ENCODE measurements around the gene TMEM213. TPM values are rescaled to one million over a fixed set of nuclear protein-coding genes. Genes with fewer than 3 reads are reported as not detected.

TMEM213 gene, protein sequence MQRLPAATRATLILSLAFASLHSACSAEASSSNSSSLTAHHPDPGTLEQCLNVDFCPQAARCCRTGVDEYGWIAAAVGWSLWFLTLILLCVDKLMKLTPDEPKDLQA
- total RNA-seq (2014; rRNA removed; shearing (Covaris generic); ENCODE audit: low replicate concordance) = not detected in 2 replicates

DNA sequence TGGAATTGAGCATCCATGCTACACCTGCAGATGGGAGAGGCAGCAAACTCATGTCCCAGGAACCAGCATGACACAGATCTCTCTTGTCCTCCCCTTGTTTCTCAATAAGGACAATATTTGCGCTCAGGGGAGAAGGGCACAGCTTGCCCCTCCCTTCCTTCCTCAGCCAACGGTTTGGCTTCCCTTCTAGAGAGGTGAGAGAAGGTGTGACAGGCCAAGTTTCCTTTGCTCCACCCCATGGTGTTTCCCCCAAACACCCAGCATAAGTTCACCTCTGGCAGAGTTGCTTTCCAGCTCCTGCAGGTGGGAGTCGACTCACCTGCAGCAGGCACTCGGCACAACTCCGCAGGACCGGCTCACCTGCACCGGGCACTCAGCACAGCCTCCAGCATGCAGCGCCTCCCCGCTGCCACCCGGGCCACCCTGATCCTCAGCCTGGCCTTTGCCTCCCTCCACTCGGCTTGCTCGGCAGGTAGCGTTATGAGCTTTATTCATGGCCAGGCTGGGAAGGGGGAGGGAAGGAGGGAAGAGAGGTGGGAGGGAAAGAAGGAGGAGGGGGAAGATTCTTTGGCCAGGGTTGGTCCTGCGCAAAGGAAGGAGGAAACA is at the start of gene TMEM213, which contains the start of gene ATP6V0A4:
TMEM213 (plus strand) TSS at position 280 of the 606 bp plus-strand sequence; CDS start at position 391, 111 bp downstream.
ATP6V0A4 (minus strand) TSS at position 482 of the 606 bp plus-strand sequence. CDS start 26,949 bp downstream, outside the sequence.
- DNase-seq (ENCODE audit: low read depth) = no peak
- in situ Hi-C loops (cut with HindIII; ENCODE audit: low pct_unique_long_range_greater_than_20kb, low sequenced_read_pairs) = no loop called here

DNA sequence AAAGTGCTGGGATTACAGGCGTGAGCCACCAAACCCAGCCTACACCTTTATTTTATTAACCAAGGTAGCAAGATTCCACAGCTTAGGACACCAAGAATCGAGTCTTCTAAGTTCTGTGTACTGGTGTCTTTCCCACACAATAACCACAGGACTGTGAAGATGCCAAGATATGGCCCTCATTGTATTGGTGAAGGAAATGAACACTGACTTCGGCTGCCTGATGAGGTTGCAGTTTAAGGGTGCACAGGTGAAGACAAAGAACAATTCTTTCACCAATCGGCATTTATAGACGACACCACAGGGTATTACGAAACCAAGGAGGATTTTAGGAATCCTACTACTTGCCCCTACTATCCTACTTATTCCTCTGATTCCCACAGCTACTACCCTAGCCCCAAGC is 49.1 kb upstream of the TMEM213 start:
- in situ Hi-C loops (cut with HindIII; ENCODE audit: low pct_unique_long_range_greater_than_20kb, low sequenced_read_pairs) = no loop called here
- no peak for DNase-seq (ENCODE audit: low read depth)

DNA sequence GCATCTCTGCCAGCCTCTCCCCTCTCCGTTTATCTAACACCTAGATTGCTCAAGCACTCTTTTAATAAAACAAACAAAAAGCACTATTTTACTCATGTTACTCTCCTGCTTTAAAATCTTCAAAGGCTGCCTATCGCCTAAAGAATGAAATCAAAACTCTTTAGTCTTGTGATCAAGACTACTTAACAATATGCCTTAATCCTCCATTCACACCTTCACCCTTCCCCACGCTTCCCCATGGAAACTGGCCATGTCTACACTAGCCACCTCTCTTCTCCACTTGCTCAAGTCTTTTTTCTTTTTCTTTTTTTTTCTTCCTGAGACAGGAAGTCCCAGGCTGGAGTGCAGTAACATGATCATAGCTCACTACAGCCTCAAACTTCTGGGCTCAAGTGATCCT is 47.8 kb upstream of the TMEM213 start:
- no peak for DNase-seq (ENCODE audit: low read depth)
- in situ Hi-C loops (cut with HindIII; ENCODE audit: low pct_unique_long_range_greater_than_20kb, low sequenced_read_pairs) = no loop called here

DNA sequence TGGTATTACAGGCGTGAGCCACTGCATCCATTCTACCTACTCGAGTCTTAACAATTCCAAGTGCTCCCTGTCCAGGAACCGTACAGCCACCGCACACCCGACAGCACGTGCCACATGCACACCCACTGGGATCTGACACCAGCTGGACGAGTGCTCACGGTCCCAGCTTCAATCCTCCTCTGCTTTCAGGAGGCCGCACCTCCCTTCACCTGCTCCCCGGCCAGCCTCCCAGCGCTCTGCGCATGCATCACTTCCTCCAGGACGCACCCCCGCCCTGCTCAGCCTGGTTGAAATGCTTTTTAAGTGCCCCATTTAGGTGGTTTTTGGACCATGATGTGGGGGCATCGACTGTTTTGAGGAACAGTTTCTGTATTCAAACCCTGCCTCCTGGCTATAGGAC is 47.3 kb upstream of the TMEM213 start:
- no peak for DNase-seq (ENCODE audit: low read depth)
- in situ Hi-C loops (cut with HindIII; ENCODE audit: low pct_unique_long_range_greater_than_20kb, low sequenced_read_pairs) = no loop called here

DNA sequence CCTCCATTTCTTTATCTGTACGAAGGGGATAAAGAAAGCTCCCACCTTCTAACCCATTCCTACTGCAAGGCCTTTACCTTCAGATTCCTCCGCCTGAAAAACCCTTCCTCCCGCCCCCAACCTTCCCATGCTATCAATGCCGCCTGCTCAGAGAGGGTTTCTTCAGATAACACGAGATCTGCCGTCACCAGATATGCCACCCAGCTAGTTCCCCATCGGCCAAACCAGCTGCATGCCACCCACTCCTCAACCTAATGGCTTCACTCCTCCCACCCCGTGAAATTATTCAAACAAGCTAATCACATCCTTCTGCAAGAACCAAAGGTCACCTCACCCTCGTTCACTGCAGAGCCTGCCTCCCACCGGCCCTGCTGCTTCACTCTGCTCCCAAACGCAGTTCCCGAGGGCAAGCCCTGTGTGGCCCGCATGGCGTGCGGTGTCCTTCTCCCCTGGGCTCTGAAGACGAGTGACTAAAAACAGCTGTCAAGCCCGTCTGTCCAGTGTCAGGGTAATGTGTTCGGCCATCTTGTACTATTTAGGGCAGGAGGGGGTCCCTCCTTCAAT is 46.8 kb upstream of the TMEM213 start:
- no peak for DNase-seq (ENCODE audit: low read depth)
- in situ Hi-C loops (cut with HindIII; ENCODE audit: low pct_unique_long_range_greater_than_20kb, low sequenced_read_pairs) = no loop called here

DNA sequence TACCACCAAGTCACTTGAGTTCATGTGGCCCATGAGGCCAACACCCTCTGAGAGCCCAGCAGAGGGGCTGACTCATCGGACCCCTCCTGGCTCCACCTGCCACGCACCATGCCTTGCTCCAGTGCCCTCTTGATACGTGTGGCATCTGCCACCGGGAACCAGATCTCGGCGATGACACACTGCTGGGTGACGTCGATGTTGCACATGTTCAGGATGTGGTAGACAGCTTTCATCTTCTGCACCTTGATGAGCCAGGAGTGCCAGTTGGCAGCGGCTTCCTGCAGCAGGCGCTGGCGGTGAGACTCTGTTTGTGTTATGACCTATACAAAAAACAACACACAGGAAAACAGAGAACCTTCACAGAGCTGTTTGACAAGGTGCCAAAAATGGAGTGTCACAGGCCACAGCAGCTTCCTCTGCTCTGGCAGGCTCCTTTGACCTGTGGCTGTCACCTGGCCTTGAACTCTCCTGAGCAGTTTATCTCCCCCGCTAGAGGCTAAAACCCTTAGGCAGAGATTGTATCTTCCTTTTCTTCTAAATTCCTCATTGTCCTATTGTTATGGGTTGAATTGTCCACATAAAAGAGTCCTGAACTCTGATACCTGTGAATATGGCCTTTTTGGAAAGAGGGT is 45.2 kb upstream of the TMEM213 start:
- peak; percentile 99 for DNase-seq (ENCODE audit: low read depth)

DNA sequence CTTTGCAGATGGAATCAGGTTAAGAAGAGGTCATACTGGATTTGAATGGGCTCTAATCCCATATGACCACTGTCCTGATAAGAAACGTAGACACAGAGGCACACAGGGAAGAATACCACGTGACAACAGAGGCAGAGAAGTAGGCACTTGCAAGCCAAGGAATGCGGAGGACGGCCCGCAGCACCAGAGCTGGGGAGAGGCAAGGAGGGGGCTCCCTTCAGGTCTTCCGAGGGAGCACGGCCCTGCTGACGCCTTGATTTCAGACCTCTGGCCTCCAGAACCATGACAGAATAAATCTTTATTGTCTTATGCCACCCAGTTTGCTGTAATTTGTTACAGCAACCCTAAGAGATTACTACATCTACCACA is 44.7 kb upstream of the TMEM213 start:
- DNase-seq (ENCODE audit: low read depth) = no peak

More for the DNA sequence above, 45.2 kb upstream of the TMEM213 start:
- in situ Hi-C loops (cut with HindIII; ENCODE audit: low pct_unique_long_range_greater_than_20kb, low sequenced_read_pairs) = no loop called here

DNA sequence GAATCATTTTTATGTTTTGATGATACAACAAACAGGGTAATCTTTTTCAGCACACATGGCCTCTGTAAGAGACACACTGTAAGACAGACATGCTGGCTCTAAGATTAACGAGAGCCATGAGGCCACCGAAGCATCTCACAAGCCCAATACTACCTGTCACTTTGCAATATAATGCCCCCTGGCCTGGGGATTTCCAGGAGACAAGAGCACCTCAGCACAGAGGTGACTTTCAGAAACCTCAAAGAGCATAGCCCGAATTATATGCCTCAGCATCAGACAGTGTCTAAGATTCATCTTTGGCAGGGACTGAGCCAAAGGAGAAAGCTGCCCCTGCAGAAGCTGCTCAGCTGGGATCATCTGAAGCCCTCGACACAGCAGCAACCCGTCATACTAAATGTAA is 44.2 kb upstream of the TMEM213 start:
- in situ Hi-C loops (cut with HindIII; ENCODE audit: low pct_unique_long_range_greater_than_20kb, low sequenced_read_pairs) = no loop called here
- DNase-seq (ENCODE audit: low read depth) = no peak

More for the DNA sequence above, 44.7 kb upstream of the TMEM213 start:
- in situ Hi-C loops (cut with HindIII; ENCODE audit: low pct_unique_long_range_greater_than_20kb, low sequenced_read_pairs) = no loop called here

DNA sequence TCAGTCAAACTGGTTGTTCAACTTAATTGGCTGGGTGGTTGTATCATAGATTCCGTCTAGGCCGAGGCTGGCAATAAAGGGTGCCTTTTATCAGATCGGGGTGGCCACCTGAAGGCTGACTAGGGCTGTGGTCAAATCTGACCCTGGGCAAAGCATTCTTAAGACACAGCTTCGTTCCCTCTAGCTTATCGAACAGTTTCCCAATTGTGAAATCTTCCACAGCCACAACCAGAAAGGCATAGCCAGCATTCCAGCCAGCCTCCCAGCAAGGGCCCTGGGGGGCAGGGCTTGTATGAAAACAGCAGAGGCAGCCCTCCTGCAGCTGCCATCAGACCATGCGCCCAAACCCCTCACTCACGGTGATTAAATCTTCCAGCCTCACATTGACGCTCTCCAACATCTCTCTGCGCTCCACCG is 42.5 kb upstream of the TMEM213 start:
- in situ Hi-C loops (cut with HindIII; ENCODE audit: low pct_unique_long_range_greater_than_20kb, low sequenced_read_pairs) = no loop called here
- DNase-seq (ENCODE audit: low read depth) = no peak

DNA sequence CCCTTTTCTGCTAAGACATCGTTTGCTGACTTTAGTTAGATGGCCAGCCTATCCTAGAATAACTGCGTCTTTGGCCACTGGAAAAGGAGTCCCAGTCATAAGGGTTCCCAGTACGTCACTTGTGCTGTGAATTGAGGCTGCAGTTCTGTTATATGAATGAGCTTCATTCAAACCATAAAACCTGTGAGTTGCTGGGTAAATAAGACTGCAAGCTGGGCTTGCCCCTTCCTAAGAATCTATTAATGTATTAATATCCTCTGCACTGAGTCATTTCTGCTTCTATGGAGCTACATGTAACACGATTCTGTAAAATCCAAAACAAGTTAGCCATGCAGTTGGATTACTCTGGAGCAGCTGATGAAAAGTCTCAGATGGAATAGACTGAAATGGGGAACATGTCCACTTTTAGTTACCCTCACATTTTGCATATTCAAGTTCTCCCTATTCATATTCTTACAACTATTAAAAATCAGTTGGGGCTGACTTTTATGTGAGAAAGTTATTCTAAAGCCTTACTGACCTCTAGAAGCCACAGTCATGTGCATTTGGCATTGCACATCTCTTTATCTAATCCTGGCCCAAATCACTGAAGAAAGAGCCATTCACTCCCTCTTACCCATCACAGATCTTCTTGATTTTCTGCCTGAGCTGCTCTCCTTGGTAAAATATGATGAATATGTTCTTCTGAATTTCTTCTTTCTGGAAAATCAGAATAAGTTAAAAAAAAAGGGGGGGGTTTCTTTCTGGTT is 41.8 kb upstream of the TMEM213 start:
- in situ Hi-C loops (cut with HindIII; ENCODE audit: low pct_unique_long_range_greater_than_20kb, low sequenced_read_pairs) = no loop called here

DNA sequence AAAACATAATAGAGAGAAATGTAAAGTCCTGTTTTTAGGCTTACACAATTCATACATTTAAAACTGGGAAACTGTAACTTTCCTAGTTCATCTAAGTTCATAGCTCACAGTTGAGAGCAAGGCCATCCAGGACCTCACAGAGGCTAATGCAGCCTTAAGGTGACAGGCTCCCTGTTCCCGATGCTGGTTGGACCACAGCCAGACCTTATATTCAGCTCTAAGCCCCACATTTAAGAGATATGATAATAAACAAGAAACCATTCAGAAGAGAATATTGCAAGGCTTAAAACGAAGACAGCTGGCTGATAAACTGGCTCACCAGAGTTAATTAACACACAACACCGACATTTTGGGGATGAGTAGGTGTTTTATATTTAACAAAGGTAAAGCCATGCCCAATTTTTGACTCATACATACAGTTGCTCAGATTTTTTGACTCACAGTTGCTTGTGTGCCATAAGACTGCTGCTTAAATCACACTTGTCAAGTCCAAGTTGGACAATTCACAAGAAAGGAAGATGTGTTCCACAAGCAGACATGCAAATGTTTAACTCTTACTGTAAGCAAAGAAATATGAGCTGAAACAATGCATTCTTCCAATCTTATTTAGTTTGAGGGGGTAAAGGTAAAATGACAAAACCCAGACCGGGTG is 41.1 kb upstream of the TMEM213 start:
- in situ Hi-C loops (cut with HindIII; ENCODE audit: low pct_unique_long_range_greater_than_20kb, low sequenced_read_pairs) = no loop called here
- DNase-seq (ENCODE audit: low read depth) = peak; percentile 48

More for the DNA sequence above, 41.8 kb upstream of the TMEM213 start:
- no peak for DNase-seq (ENCODE audit: low read depth)

DNA sequence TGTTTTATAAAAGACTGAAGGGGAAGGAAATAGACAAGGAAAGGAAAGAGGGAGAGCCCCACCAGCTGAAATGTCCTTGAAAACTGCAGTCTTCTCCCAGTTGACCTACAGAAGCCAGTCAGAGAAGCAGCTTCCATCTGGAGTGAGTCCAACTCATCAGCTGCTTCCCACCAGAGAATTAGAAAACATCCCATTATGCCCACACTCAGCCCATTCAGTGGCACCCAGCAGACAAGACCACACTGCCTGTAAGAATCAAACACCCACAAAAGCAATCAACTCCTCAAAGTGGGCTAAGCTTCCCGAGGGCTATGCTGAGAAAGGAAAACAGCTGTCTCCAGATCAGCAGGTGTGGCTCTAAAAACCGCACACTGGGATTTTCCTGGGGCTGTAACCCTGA is 29.6 kb upstream of the TMEM213 start:
- DNase-seq (ENCODE audit: low read depth) = no peak
- in situ Hi-C loops (cut with HindIII; ENCODE audit: low pct_unique_long_range_greater_than_20kb, low sequenced_read_pairs) = no loop called here

DNA sequence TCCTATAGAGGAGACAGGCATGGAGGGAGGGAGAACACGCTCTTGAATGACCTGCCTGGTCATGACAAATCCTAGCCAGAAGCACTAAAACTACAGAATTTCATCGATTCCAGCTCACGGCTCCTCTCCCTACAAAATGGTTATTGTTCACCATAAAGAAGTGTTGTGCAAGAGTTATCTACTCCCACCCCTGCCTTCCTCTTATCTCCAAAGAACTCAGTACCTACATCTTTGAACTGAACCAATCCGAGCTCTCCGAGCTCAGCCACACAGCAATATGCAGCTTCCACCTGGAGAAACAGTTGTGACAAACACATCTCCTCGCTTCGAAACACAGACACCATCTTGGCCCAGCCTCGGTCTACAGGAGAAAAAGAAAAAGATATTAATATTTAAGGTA is 26.9 kb upstream of the TMEM213 start:
- in situ Hi-C loops (cut with HindIII; ENCODE audit: low pct_unique_long_range_greater_than_20kb, low sequenced_read_pairs) = no loop called here

DNA sequence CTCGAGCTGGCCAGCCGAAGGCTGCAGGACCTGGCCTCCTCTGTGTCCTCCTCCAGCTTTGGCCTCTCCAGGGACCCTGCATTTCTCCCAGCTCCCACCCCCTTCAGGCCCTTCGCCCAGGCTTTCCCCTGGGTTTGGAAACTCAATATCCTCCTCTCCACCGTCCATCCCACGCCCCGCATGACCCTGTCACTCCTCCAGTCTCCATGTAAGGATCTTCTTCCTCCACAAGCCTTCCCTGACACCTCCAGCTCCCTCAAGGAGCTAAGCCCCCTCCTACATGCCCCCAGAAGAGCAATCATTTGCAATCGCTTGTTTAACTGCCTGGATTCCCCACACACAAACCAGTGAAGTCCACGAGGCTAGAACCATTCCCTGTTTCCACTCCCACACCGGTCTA is 24.6 kb upstream of the TMEM213 start:
- in situ Hi-C loops (cut with HindIII; ENCODE audit: low pct_unique_long_range_greater_than_20kb, low sequenced_read_pairs) = no loop called here
- no peak for DNase-seq (ENCODE audit: low read depth)

More for the DNA sequence above, 26.9 kb upstream of the TMEM213 start:
- DNase-seq (ENCODE audit: low read depth) = no peak

DNA sequence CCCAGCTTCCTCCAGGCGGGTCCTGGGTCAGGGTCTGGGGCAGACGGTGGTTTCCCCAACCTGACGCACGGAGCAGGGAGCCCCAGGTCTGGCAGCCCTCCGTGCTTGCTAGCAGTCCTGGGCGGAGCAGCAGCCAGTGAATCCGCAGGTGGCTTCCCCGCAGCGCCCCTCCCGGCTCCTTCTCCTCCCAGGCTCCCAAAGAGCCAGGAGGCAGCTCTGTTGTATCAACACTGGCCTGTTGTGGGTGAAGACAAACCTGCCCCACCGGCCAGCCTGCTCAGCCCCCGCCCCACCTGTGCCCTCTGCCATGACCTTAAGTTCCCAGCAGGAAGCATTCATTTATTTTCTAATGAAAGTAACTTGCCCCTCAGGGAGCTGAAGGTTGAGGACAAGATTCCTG is 24.0 kb upstream of the TMEM213 start:
- DNase-seq (ENCODE audit: low read depth) = no peak
- in situ Hi-C loops (cut with HindIII; ENCODE audit: low pct_unique_long_range_greater_than_20kb, low sequenced_read_pairs) = no loop called here

DNA sequence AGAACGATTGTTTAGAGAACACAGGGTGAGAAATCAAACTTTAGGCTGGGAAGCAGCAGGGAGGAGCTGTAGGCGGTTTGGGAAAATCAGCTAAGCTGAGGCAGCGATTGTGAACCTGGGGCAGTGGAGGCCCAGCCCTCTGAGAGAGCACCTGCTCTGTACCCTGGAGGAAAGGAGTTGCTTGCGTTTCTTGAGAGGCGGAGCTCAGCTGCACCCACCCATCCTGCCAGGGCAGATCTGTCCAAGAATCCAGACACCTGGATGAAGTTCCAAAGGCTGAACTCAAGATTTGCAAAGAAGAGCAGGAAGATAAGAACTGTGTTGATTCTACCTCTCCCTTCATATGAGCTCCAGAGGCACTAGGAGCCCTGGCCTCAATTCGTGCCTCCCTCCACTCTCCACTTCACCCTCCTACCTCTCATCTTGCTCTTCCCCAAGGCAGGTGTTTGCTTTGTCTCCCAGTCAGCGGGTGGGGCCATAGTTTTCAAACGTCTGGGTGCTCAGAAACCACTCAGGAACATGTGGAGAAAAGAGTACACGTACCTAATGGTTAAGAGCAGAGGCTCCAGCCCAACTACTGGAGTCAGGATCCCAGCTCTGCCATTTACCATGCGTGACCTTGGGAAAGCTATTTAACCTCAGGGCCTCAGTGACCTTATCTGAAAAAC is 21.5 kb upstream of the TMEM213 start:
- DNase-seq (ENCODE audit: low read depth) = no peak
- in situ Hi-C loops (cut with HindIII; ENCODE audit: low pct_unique_long_range_greater_than_20kb, low sequenced_read_pairs) = no loop called here

DNA sequence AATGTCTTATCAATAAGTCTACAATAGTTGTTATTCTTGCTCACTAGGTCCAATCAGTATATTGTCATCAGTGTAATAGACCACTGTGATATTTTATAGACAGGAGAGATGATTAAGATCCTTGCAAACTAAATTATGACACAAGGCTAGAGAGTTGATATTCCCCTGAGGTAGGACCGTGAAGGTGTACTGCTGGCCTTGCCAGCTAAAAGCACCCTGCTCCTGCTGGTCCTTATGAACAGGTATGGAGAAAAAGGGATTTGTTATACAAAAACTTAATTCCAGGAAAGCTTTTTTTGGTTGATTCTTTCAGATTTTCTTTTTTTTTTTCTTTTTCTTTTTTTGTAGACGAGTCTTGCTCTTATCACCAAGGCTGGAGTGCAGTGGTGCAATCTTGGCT is 16.8 kb upstream of the TMEM213 start:
- in situ Hi-C loops (cut with HindIII; ENCODE audit: low pct_unique_long_range_greater_than_20kb, low sequenced_read_pairs) = no loop called here
- DNase-seq (ENCODE audit: low read depth) = no peak

DNA sequence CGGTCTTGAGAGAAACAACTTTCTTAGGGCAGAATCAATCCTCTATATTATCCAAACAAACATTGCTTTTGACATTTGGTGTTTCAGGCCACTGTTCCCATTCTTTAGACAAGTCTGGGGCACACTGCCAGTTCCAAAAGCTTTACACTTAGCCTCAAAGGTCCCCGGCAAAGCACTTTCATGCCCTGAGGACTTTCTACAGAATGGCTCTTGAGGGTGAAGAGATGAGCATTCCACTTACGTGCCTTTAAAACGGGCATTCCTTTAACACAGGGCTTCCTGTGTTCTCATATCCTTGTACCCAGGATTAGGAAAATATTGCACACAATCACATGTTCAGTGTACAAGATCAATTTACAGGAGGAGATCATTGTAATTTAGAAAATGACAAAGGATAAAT is 13.1 kb upstream of the TMEM213 start:
- in situ Hi-C loops (cut with HindIII; ENCODE audit: low pct_unique_long_range_greater_than_20kb, low sequenced_read_pairs) = no loop called here
- no peak for DNase-seq (ENCODE audit: low read depth)

Measured in Caki2 (cell line).